Natural killer cell (primary cell): ENCODE measurements around the gene RALA. TPM values are rescaled to one million over a fixed set of nuclear protein-coding genes. Genes with fewer than 3 reads are reported as not detected.

Experiments used
- ATAC-seq, 3 donors: fragments of 150-1000 bp in 2 of 3; fragments of 200-7000 bp in 1 of 3; cut with Tn5 transposase; 1 replicate in 1 of 3; 2 replicates in 2 of 3; pipeline ENCODE4 v1.10.0; 2021; ENCODE audit warnings: mild to moderate bottlenecking in 2 of 3, moderate library complexity in 2 of 3
- DNase-seq, 2 donors: peaks; one replicate each; pipeline versions ENCODE4 v3.0.0 to v3.0.0-alpha.2; 2013 to 2021; ENCODE audit warnings: mixed read lengths in 1 of 2
- H3K27ac ChIP-seq: one replicate; pipeline ENCODE4 v1.5.1; 2013; ENCODE audit warnings: mild to moderate bottlenecking, low read length
- H3K27me3 ChIP-seq: one replicate; pipeline ENCODE4 v1.6.1; 2013; ENCODE audit warnings: low read length; ENCODE audit not compliant: control insufficient read depth, insufficient read depth
- H3K36me3 ChIP-seq: one replicate; pipeline ENCODE4 v1.6.1; 2013; ENCODE audit warnings: low read length; ENCODE audit not compliant: control insufficient read depth, insufficient read depth
- H3K4me1 ChIP-seq: one replicate; pipeline ENCODE4 v1.6.1; 2013; ENCODE audit warnings: low read length; ENCODE audit not compliant: control insufficient read depth, insufficient read depth
- H3K4me3 ChIP-seq: one replicate; pipeline ENCODE4 v1.5.1; 2013; ENCODE audit warnings: low read length
- H3K9me3 ChIP-seq: one replicate; pipeline ENCODE4 v1.6.1; 2013; ENCODE audit warnings: low read length; ENCODE audit not compliant: control insufficient read depth, insufficient read depth
- H3K27ac Mint-ChIP-seq, 2 donors: one replicate each; pipeline ENCODE4 v1.8.0; 2022; ENCODE audit warnings: mild to moderate bottlenecking in 2 of 2, mixed read lengths in 2 of 2, moderate library complexity in 1 of 2
- H3K27me3 Mint-ChIP-seq, 2 donors: one replicate each; pipeline ENCODE4 v1.8.0; 2022; ENCODE audit warnings: low read depth in 2 of 2, mixed read lengths in 2 of 2
- H3K36me3 Mint-ChIP-seq: one replicate; pipeline ENCODE4 v1.8.0; 2022; ENCODE audit warnings: mixed read lengths
- H3K4me1 Mint-ChIP-seq, 2 donors: one replicate each; pipeline ENCODE4 v1.8.0; 2022; ENCODE audit warnings: mixed read lengths in 2 of 2
- H3K4me3 Mint-ChIP-seq: one replicate; pipeline ENCODE4 v1.8.0; 2022; ENCODE audit warnings: mild to moderate bottlenecking, moderate library complexity, mixed read lengths
- H3K9me3 Mint-ChIP-seq, 2 donors: one replicate each; pipeline ENCODE4 v1.8.0; 2022; ENCODE audit warnings: mixed read lengths in 2 of 2
- CTCF ChIP-seq: fragments of 200-600 bp; IDR thresholded peaks from one replicate; pipeline ENCODE4 v1.8.0; 2022; ENCODE audit warnings: antibody characterized with exemption
- WGBS: methylation state at CpG from one replicate; pipeline ENCODE4 v1.1.7; 2013; ENCODE audit warnings: missing lambda C conversion rate; ENCODE audit not compliant: insufficient coverage; 5-methylcytosine and 5-hydroxymethylcytosine counted together
- intact Hi-C: fragments of 100-400 bp; cut with micrococcal nuclease; formaldehyde crosslinking; loops from one replicate; pipeline ENCODE4 v1.14.2; 2022
- total RNA-seq, 4 donors: library from RNA; stranded (reverse); fragments of 120-200 nt in 1 of 4; gene quantifications; one replicate each; pipeline versions ENCODE4 v1.2.3 to v1.2.4, GENCODE V29; 2013 to 2022

Gene RALA
- total RNA-seq, 3 donors from 2014 or later (not counting 1 experiment from before 2014, with no cell fraction given) = 10.2 to 22.0 (median 16.8) TPM

GRCh38 chr7:39733881-39734632, 110.7 kb downstream of the RALA start:
- no peaks in the 10 kb centered on the region for H3K27me3 Mint-ChIP-seq
- Histone ChIP-seq H3K36me3 (no peaks in the 10 kb centered on the region), H3K4me1 (peaks cover 33% of the 10 kb centered on the region), H3K27me3 (no peaks in the 10 kb centered on the region), H3K4me3 (peak overlapping the region; percentile 85), H3K9me3 (no peaks in the 10 kb centered on the region), H3K27ac (peak overlapping the region; percentile 92)
- intact Hi-C loops = loop anchor here (1.0 to 5.0 kb wide), 2 partner anchors 112 to 400 kb away; partner anchors contain the start of genes MPLKIP and RALA
- 41% methylated on average over 8 of the region's 8 CpGs for WGBS
- H3K4me1 Mint-ChIP-seq = peaks cover 35 to 41% of the 10 kb centered on the region in 2 donors
- no peaks in the 10 kb centered on the region for H3K36me3 Mint-ChIP-seq
- H3K9me3 Mint-ChIP-seq = no peaks in the 10 kb centered on the region
- ATAC-seq = no peak
- TF ChIP-seq CTCF = no peak
- peak in 1 of 2 donors; percentile 61 for DNase-seq
- H3K4me3 Mint-ChIP-seq = peak overlapping the region; percentile 98
- H3K27ac Mint-ChIP-seq = peak overlapping the region; percentile 95 to 99

GRCh38 chr7:39734633-39735004, 111.2 kb downstream of the RALA start:
- Histone ChIP-seq H3K27me3 (no peaks in the 10 kb centered on the region), H3K27ac (peak overlapping the region; percentile 92), H3K36me3 (no peaks in the 10 kb centered on the region), H3K4me3 (no peak overlapping the region), H3K9me3 (no peaks in the 10 kb centered on the region), H3K4me1 (peaks cover 33% of the 10 kb centered on the region)
- Mint-ChIP-seq H3K36me3 (no peaks in the 10 kb centered on the region), H3K9me3 (no peaks in the 10 kb centered on the region), H3K4me3 (peak overlapping the region; percentile 98), H3K4me1 (peaks cover 35 to 41% of the 10 kb centered on the region in 2 donors), H3K27ac (peak overlapping the region; percentile 95 to 99), H3K27me3 (no peaks in the 10 kb centered on the region)
- 50% methylated on average over 2 of the region's 2 CpGs for WGBS
- intact Hi-C loops = loop anchor here (5.0 kb wide), 1 partner anchor 112 kb away; the partner anchor contains the start of gene RALA
- TF ChIP-seq CTCF = no peak
- ATAC-seq (no peak), DNase-seq (peak in 1 of 2 donors; percentile 8)

- H3K4me3 ChIP-seq = no peak overlapping the region
- no peak for ATAC-seq
- Mint-ChIP-seq H3K9me3 (no peaks in the 10 kb centered on the region), H3K36me3 (no peaks in the 10 kb centered on the region), H3K27ac (peak overlapping the region; percentile 95 to 99), H3K4me3 (peak overlapping the region; percentile 42), H3K4me1 (peaks cover 35 to 41% of the 10 kb centered on the region in 2 donors), H3K27me3 (no peaks in the 10 kb centered on the region)
- no peak overlapping the region for H3K27ac ChIP-seq
- H3K4me1 ChIP-seq = peaks cover 33% of the 10 kb centered on the region
- no peaks in the 10 kb centered on the region for H3K9me3 ChIP-seq
- TF ChIP-seq CTCF = no peak
- H3K27me3 ChIP-seq = no peaks in the 10 kb centered on the region
- DNase-seq = peak in 1 of 2 donors; percentile 17
- intact Hi-C loops = no loop called here
- no peaks in the 10 kb centered on the region for H3K36me3 ChIP-seq
- 27% methylated on average over 4 of the region's 4 CpGs for WGBS
Observed at GRCh38 chr7:39735903-39736302, 112.5 kb downstream of the RALA start.
